ENCODE data around the gene SEMA6C.
"Not testable (repeated sequence)": the region's sequence is repeated elsewhere in the genome, so short reads cannot be mapped to it uniquely, and the experiment has no call there.

Gene SEMA6C

DNA sequence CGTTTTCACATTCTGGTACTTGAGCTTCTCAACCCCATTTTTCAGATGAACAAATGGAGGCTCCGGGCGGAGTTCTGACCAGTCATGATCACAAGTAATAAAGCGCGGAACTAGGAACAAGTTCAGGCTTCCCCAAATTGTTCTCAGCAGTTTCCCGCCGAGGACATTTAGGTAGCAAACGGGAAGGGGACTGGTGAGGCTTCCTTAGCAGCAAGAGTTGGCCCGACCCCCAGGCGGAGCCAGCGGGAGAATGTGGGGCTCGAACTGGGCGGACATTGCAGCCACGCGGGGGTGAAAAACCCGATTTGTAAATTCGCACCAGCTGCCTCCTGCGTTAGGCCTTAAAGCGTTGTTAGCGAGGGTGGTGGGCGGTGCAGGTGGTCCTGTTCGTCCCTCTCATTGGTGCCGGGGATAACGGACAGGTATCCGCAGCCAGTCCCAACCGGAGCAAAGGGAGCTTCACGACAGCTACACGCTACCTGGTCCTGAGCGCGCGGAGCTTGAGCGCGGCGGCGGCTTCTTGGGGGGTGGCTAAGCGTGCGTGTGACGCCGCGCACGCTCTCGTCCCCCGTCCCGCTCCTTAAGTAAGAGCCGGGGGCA, 15.3 kb downstream of the SEMA6C start:
- peak; percentile 61 to 78 for DNase-seq (ENCODE audit: low read depth in 2 of 2)

DNA sequence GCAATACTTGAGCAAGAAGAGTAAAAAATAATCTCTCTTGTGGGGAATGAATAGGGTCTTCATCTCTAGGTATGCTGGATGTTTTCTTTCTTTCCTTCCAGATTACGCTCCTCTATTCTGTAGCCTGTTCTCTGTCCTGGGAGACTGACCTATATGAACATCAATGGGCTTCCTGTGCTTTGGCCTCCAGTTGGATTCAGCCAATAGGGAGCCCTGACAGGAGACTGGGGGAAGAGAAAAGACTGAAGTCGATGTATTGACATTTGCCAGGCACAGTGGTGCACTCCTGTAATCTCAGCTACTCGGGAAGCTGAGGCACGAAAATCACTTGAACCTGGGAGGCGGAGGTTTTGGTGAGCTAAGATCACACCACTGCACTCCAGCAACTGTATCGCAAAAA, 17.6 kb downstream of the SEMA6C start:
- DNase-seq (ENCODE audit: low read depth in 2 of 2): no peak

DNA sequence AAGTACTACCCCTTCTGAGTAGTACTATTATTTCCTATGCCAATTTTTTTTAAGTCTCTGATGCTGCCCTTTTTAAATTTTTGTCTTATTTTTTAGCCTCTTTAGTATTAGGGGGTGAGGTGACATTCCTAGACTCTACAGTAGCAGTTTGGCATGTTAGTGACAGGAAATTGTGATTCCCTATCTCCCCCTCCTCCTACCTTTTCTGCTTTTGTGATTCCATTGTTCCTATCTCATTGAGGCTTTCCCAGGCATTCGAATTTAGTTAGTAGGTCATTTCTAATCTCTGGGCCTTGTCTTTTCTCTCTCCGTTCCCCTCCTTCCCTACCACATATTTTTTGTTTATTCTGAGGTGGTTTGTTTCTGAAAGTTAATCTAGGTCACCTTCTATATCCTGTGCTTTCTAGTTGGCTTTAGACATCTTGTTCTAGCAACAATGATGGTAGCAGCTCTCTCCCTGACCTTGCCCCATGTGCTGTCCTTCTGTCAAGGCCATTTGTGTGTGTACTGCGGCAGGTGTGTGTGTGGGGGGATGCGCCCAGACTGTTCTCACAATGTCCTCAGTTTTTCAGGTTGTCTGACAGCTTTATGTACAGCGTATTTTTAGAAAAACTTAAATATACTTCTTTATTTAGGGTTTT, 21.5 kb downstream of the SEMA6C start:
- DNase-seq (ENCODE audit: low read depth in 2 of 2): no peak

DNA sequence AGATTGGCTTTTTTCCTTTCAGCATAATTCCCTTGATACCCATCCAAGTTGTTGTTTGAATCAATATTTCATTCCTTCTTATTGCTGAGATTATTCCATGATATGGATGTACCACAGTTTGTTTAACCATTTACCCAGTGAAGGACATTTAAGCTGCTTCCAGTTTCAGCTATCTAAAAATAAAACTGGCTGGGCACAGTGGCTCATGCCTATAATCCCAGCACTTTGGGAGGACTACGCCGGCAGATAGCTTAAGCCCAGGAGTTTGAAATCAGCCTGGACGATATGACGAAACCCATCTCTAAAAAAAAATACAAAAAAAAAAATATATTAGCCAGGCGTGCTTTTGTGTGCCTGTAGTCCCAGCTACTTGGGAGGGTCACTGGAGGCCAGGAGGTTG, 32.6 kb downstream of the SEMA6C start:
- DNase-seq (ENCODE audit: low read depth in 2 of 2): no peak

DNA sequence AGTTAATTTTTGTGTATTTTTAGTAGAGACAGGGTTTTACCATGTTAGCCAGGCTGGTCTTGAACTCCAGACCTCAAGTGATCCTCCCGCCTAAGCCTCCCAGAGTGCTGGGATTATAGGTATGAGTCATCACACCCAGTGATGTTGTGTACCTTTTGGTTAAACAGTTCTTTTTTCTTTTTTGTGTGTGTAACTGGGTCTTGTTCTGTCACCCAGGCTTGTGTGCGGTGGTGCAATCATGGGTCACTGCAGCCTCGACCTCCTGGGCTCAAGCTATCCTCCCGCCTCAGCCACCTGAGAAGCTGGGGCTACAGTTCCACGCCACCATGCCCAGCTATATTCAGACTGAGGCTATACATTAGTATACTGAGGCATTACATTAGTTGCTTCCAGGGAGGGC, 38.1 kb downstream of the SEMA6C start:
- no peak for DNase-seq (ENCODE audit: low read depth in 2 of 2)

DNA sequence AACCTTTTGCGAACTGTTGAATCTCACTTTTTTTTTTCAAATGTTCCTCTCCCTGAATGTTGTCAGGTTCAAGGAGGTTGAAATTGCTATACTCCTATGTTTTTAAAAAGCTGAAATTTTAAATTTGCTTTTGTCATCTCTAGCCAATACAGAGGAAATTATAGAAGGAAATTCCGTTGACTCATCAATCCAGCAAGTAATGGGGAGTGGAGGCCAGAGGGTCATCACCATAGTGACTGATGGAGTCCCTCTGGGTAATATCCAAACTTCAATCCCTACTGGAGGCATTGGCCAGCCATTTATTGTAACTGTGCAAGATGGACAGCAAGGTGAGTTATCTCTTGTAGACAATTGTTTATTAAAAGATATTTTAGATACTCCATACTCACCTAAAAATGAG, 39.5 kb downstream of the SEMA6C start:
- DNase-seq (ENCODE audit: low read depth in 2 of 2): no peak

DNA sequence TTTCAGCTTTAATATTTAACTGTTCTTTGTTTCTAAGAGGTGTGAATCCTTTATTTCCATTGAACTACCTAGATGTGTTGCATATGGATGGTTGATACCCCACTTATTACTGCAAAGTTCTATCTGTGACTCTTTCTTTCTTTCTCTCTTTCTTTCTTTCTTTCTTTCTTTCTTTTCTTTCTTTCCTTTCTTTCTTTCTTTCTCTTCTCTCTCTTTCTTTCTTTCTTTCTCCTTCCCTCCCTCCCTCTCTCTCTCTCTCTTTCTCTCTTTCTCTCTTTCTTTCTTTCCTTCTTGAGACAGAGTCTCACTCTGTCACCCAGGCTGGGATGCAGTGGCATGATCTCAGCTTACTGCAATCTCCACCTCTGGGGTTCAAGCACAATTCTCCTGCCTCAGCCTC, 41.8 kb downstream of the SEMA6C start:
- no peak for DNase-seq (ENCODE audit: low read depth in 2 of 2)

DNA sequence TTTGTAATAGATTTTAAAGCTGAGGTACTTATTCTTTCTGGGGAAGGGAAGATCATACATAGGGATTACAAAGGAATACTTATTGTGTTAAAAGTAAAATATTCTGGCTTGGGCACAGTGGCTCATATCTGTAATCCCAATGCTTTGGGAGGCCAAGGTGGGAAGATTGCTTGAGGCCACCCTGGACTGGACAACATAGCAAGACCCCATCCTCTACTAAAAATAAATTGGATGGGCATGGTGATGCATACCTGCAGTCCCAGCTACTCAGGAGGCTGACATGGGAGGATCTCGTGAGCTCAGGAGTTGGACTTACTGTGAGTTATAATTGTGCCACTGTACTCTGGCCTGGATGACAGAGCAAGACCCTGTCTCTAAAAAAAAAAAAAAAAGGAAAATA, 48.3 kb downstream of the SEMA6C start:
- no peak for DNase-seq (ENCODE audit: low read depth in 2 of 2)

DNA sequence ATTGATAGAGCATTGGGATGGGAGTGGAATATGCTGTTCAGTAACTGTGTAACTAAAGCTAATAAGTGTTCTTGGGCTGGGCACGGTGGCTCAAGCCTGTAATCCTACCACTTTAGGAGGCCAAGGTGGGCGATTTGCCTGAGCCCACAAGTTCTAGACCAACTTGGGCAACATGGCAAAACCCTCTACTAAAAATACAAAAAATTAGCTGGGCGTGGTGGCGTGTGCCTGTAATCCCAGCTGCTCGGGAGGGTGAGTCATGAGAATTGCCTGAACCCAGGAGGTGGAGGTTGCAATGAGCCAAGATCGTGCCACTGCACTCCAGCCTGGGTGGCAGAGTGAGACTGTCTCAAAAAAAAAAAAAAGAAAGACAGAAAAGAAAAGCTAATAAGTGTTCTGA, 49.0 kb downstream of the SEMA6C start:
- DNase-seq (ENCODE audit: low read depth in 2 of 2): not testable (repeated sequence)

DNA sequence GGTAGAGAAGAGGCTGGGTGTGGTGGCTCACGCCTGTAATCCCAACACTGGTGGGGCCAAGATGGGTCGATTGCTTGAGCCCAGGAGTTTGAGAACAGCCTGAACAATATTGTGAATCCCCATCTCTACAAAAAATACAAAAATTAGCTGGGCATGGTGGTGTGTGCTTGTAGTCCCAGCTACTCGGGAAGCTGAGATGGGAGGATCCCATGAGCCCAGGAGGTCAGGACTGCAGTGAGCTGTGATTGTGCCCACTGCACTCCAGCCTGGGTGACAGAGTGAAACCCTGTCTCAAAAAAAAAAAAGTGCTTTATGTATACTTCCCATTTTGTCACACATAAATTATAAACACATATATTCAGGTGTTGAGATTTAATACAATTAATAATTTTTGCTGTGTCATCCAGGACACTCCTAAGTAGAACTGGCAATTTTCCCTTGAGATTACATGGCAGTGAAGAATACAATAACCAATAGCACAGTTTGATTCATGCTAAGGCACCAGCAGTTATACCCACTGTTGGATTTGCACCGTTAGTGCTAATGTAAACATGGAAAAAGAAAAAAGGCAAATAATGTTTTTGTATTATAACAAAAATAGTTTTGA, 60.4 kb downstream of the SEMA6C start:
- no peak for DNase-seq (ENCODE audit: low read depth in 2 of 2)

Measured in stimulated activated CD4-positive, alpha-beta T cell treated with anti-CD3 and anti-CD28 coated beads, Interleukin-12 subunit alpha, Interleukin-12 subunit beta, amount 100 ng/mL, for 24 hours (primary cell).